Heart left ventricle (tissue), 16 donors: ENCODE measurements around the gene SNX9. TPM values are rescaled to one million over a fixed set of nuclear protein-coding genes. Genes with fewer than 3 reads are reported as not detected.

Experiments used
- ATAC-seq, 4 donors: fragments of 200-7000 bp; cut with Tn5 transposase; one replicate each; pipeline ENCODE4 v1.9.1; 2020 to 2022; ENCODE audit warnings: moderate library complexity in 4 of 4, mild to moderate bottlenecking in 3 of 4, moderate number of reproducible peaks in 1 of 4
- DNase-seq, 5 donors: peaks; one replicate each; pipeline ENCODE4 v3.0.0-alpha.2; 2020
- H3K27ac ChIP-seq, 12 donors: fragments of 200-600 bp; sonication (generic) in 4 of 12; one replicate each; pipeline versions ENCODE4 v1.5.0 to v1.8.0; 2016 to 2022; ENCODE audit warnings: mild to moderate bottlenecking in 2 of 12
- H3K27me3 ChIP-seq, 9 donors: fragments of 200-600 bp; sonication (generic) in 2 of 9; one replicate each; pipeline versions ENCODE4 v1.5.1 to v1.8.0; 2016 to 2022; ENCODE audit warnings: mild to moderate bottlenecking in 3 of 9
- H3K36me3 ChIP-seq, 9 donors: fragments of 200-600 bp; sonication (generic) in 2 of 9; one replicate each; pipeline versions ENCODE4 v1.5.0 to v1.8.0; 2018 to 2022; ENCODE audit warnings: mild to moderate bottlenecking in 2 of 9
- H3K4me1 ChIP-seq, 12 donors: fragments of 200-600 bp; sonication (generic) in 4 of 12; one replicate each; pipeline versions ENCODE4 v1.5.0 to v1.8.0; 2016 to 2022; ENCODE audit warnings: mild to moderate bottlenecking in 3 of 12
- H3K4me3 ChIP-seq, 12 donors: fragments of 200-600 bp; sonication (generic) in 4 of 12; one replicate each; pipeline versions ENCODE4 v1.5.0 to v1.8.0; 2017 to 2022; ENCODE audit warnings: mild to moderate bottlenecking in 9 of 12, moderate library complexity in 4 of 12
- H3K9me3 ChIP-seq, 12 donors: fragments of 200-600 bp; sonication (generic) in 4 of 12; one replicate each; pipeline versions ENCODE4 v1.5.0 to v1.8.0; 2016 to 2022; ENCODE audit warnings: mild to moderate bottlenecking in 1 of 12
- CTCF ChIP-seq, 12 donors: fragments of 200-600 bp; sonication (generic) in 4 of 12; IDR thresholded peaks; one replicate each; pipeline versions ENCODE4 v1.5.0 to v1.8.0; 2018 to 2022; ENCODE audit warnings: antibody characterized with exemption in 12 of 12, mild to moderate bottlenecking in 5 of 12
- POLR2A ChIP-seq, 2 donors: fragments of 450-650 bp; IDR thresholded peaks; one replicate each; pipeline ENCODE4 v1.6.1; 2017; ENCODE audit warnings: antibody characterized with exemption in 2 of 2, mild to moderate bottlenecking in 2 of 2, moderate library complexity in 2 of 2
- WGBS, 4 donors: extraction: QIAGEN DNeasy Blood & Tissue Kit in 2 of 4; methylation state at CpG; one replicate each; pipeline versions ENCODE4 v1.1.5 to v1.1.7; 2013 to 2018; 5-methylcytosine and 5-hydroxymethylcytosine counted together
- intact Hi-C, 10 donors: fragments of 100-400 bp; cut with DNase I; formaldehyde crosslinking; loops; one replicate each; pipeline versions ENCODE4 v1.11.1 to v1.14.2; 2022
- polyA plus RNA-seq, 2 donors: library from polyadenylated mRNA; stranded (reverse); fragments of 200-250 nt; gene quantifications; one replicate each; pipeline ENCODE4 v1.2.3, GENCODE V29; 2013
- total RNA-seq, 9 donors: library from RNA; depleted of rRNA in 2 of 9; stranded (reverse); fragments of >200 nt in 2 of 9; fragmentation: NEBNext Ultra II Directional in 3 of 9; extraction: Animal tissue kit (Norgen Biotek cat#: 25700) in 3 of 9; gene quantifications; one replicate each; pipeline versions ENCODE4 v1.1.0 to v1.2.4, GENCODE V29; 2016 to 2023
- donor health status: ischemic (EF 13 %, LVEDD 7.1; RV severe dilation, severe dysfunction).
- donor health status: healthy with polysubstance abuse.
- donor health status: DM: no; HTN: yes; CAD: no.
- donor health status: DM: no; HTN: no; CAD: no.
- donor health status: ischemic (EF 25% LVEDD 6.9; RV normal size, moderate dysfunction).
- donor health status: ischemic (EF 25% LVEDD 5.7; RV mildly dilated, moderate dysfunction).
- donor health status: healthy.
- donor health status: DM: yes; HTN: yes; CAD: no.
- donor health status: ischemic (EF 35%, LVEDD 5.7; RV mildly dilated, moderate dysfunction).
- donor health status: nonischemic (EF 11% LVEDD 7.7; RV severe dilation, severe dysfunction).
- donor health status: DM: yes; HTN: yes; CAD: no.
- donor health status: PGD.
- donor health status: ischemic (EF 29% LVEDD 5.4; RV normal size, mild dysfunction).
- donor health status: nonischemic (EF 23%, LVEDD 6.1; RV moderate dilation, normal function).

Gene SNX9
- total and polyA plus RNA-seq, 11 donors, result 15.4 to 44.0 (median 30.7) TPM

GRCh38 chr6:157921685-157922367 is 98.8 kb downstream of the SNX9 start:
- H3K27me3 ChIP-seq, result no peaks in the 10 kb centered on the region
- H3K4me1 ChIP-seq, result peaks cover 0 to 13% (median 2%) of the 10 kb centered on the region in 12 donors
- no peak for TF ChIP-seq CTCF (IDR thresholded peaks at IDR 0.05)
- no peak for TF ChIP-seq POLR2A (IDR thresholded peaks at IDR 0.05)
- peaks cover 0 to 21% (median 4%) of the 10 kb centered on the region in 12 donors for H3K9me3 ChIP-seq
- H3K27ac ChIP-seq, result peak overlapping the region in 4 of 12 donors; percentile 2 to 44 (median 22)
- ATAC-seq, result peak in 3 of 4 donors; percentile 81 to 90 (median 89)
- peak in 3 of 5 donors; percentile 37 to 43 (median 38) for DNase-seq
- intact Hi-C loops, result loop anchor here in 1 of 10 donors (10.0 kb wide), 1 partner anchor 153 kb away; no protein-coding TSS in a partner anchor
- WGBS, 4 donors, result 41 to 59% (median 47%) methylated on average over 4 of the region's 4 CpGs
- H3K36me3 ChIP-seq, result peaks cover 0 to 93% (median 83%) of the 10 kb centered on the region in 9 donors
- H3K4me3 ChIP-seq, result no peak overlapping the region

GRCh38 chr6:157925771-157926170 is 102.7 kb downstream of the SNX9 start:
- DNase-seq (no peak), ATAC-seq (no peak)
- Histone ChIP-seq H3K36me3 (peaks cover 0 to 100% (median 96%) of the 10 kb centered on the region in 9 donors), H3K27me3 (no peaks in the 10 kb centered on the region), H3K9me3 (no peaks in the 10 kb centered on the region), H3K27ac (no peak overlapping the region), H3K4me3 (no peak overlapping the region), H3K4me1 (peaks cover 0 to 13% (median 2%) of the 10 kb centered on the region in 12 donors)
- TF ChIP-seq CTCF (IDR thresholded peaks at IDR 0.05) (no peak), POLR2A (IDR thresholded peaks at IDR 0.05) (no peak)
- intact Hi-C loops, result loop anchor here in 1 of 10 donors (10.0 kb wide), 1 partner anchor 149 kb away; no protein-coding TSS in a partner anchor
- 97 to 98% (median 97%) methylated on average over 2 of the region's 2 CpGs for WGBS, 4 donors

GRCh38 chr6:157927011-157927410 is 104.0 kb downstream of the SNX9 start:
- Histone ChIP-seq H3K4me1 (peaks cover 0 to 6% (median 2%) of the 10 kb centered on the region in 12 donors), H3K27me3 (no peaks in the 10 kb centered on the region), H3K4me3 (no peak overlapping the region), H3K27ac (no peak overlapping the region), H3K36me3 (peaks cover 0 to 100% (median 97%) of the 10 kb centered on the region in 9 donors), H3K9me3 (no peaks in the 10 kb centered on the region)
- TF ChIP-seq CTCF (IDR thresholded peaks at IDR 0.05) (no peak), POLR2A (IDR thresholded peaks at IDR 0.05) (no peak)
- no peak for DNase-seq
- no peak for ATAC-seq
- WGBS, 4 donors, result 91 to 98% (median 96%) methylated on average over 7 of the region's 7 CpGs
- intact Hi-C loops, result loop anchor here in 1 of 10 donors (10.0 kb wide), 1 partner anchor 148 kb away; no protein-coding TSS in a partner anchor

GRCh38 chr6:157928428-157928827 is 105.4 kb downstream of the SNX9 start:
- Histone ChIP-seq H3K4me1 (no peaks in the 10 kb centered on the region), H3K36me3 (peaks cover 0 to 100% (median 98%) of the 10 kb centered on the region in 9 donors), H3K4me3 (no peak overlapping the region), H3K27me3 (no peaks in the 10 kb centered on the region), H3K9me3 (no peaks in the 10 kb centered on the region), H3K27ac (no peak overlapping the region)
- ATAC-seq, result peak in 1 of 4 donors; percentile 47
- 69 to 83% (median 79%) methylated on average over 9 to 13 of the region's 13 CpGs for WGBS, 4 donors
- DNase-seq, result no peak
- intact Hi-C loops, result loop anchor here in 1 of 10 donors (10.0 kb wide), 1 partner anchor 146 kb away; no protein-coding TSS in a partner anchor
- TF ChIP-seq CTCF (IDR thresholded peaks at IDR 0.05), result no peak
- TF ChIP-seq POLR2A (IDR thresholded peaks at IDR 0.05), result no peak
